ENCODE measurements around the gene ZNF687.

Gene ZNF687

GRCh38 chr1:151314137-151314875 is 32.2 kb downstream of the ZNF687 start:
- H3K36me3 Mint-ChIP-seq: peaks cover 11% of the 10 kb centered on the region
- peaks cover 48% of the 10 kb centered on the region for H3K4me1 Mint-ChIP-seq (ENCODE audit: low read depth)
- peak overlapping the region; percentile 99 for H3K27ac Mint-ChIP-seq
- no peaks in the 10 kb centered on the region for H3K9me3 Mint-ChIP-seq (ENCODE audit: low read depth)
- no peak overlapping the region for H3K4me3 Mint-ChIP-seq
- H3K27me3 Mint-ChIP-seq: no peaks in the 10 kb centered on the region

GRCh38 chr1:151315565-151316235 is 33.6 kb downstream of the ZNF687 start:
- Mint-ChIP-seq H3K27me3 (no peaks in the 10 kb centered on the region), H3K4me1 (ENCODE audit: low read depth) (peaks cover 55% of the 10 kb centered on the region), H3K27ac (no peak overlapping the region), H3K36me3 (peaks cover 14% of the 10 kb centered on the region), H3K9me3 (ENCODE audit: low read depth) (no peaks in the 10 kb centered on the region), H3K4me3 (no peak overlapping the region)

- Mint-ChIP-seq H3K27ac (no peak overlapping the region), H3K36me3 (peaks cover 12% of the 10 kb centered on the region), H3K4me1 (ENCODE audit: low read depth) (peaks cover 38% of the 10 kb centered on the region), H3K4me3 (no peak overlapping the region), H3K9me3 (ENCODE audit: low read depth) (no peaks in the 10 kb centered on the region), H3K27me3 (no peaks in the 10 kb centered on the region)
These were observed 36.9 kb downstream of the ZNF687 start for GRCh38 chr1:151318975-151319374.

- Mint-ChIP-seq H3K27ac (no peak overlapping the region), H3K36me3 (peaks cover 3% of the 10 kb centered on the region)
These were observed 42.4 kb downstream of the ZNF687 start for GRCh38 chr1:151324390-151324930.

GRCh38 chr1:151325231-151325630 is 43.1 kb downstream of the ZNF687 start:
- Mint-ChIP-seq H3K4me1 (ENCODE audit: low read depth) (peaks cover 49% of the 10 kb centered on the region), H3K9me3 (ENCODE audit: low read depth) (no peaks in the 10 kb centered on the region), H3K27me3 (no peaks in the 10 kb centered on the region), H3K36me3 (peaks cover 2% of the 10 kb centered on the region), H3K4me3 (peak overlapping the region; percentile 99), H3K27ac (peak overlapping the region; percentile 95)

More at GRCh38 chr1:151324390-151324930, 42.4 kb downstream of the ZNF687 start:
- Mint-ChIP-seq H3K4me1 (ENCODE audit: low read depth) (peaks cover 52% of the 10 kb centered on the region), H3K27me3 (no peaks in the 10 kb centered on the region), H3K9me3 (ENCODE audit: low read depth) (no peaks in the 10 kb centered on the region), H3K4me3 (peak overlapping the region; percentile 42)

- H3K4me3 Mint-ChIP-seq: peak overlapping the region; percentile 99
- H3K4me1 Mint-ChIP-seq (ENCODE audit: low read depth): peaks cover 44% of the 10 kb centered on the region
- peak overlapping the region; percentile 95 for H3K27ac Mint-ChIP-seq
- H3K9me3 Mint-ChIP-seq (ENCODE audit: low read depth): no peaks in the 10 kb centered on the region
- peaks cover 2% of the 10 kb centered on the region for H3K36me3 Mint-ChIP-seq
- no peaks in the 10 kb centered on the region for H3K27me3 Mint-ChIP-seq
These were observed 43.7 kb downstream of the ZNF687 start for GRCh38 chr1:151325646-151326429.

GRCh38 chr1:151326619-151327222 is 44.6 kb downstream of the ZNF687 start:
- Mint-ChIP-seq H3K9me3 (ENCODE audit: low read depth) (no peaks in the 10 kb centered on the region), H3K4me1 (ENCODE audit: low read depth) (peaks cover 43% of the 10 kb centered on the region), H3K36me3 (peaks cover 2% of the 10 kb centered on the region), H3K27ac (peak overlapping the region; percentile 95), H3K27me3 (no peaks in the 10 kb centered on the region), H3K4me3 (peak overlapping the region; percentile 99)

- peaks cover 37% of the 10 kb centered on the region for H3K4me1 Mint-ChIP-seq (ENCODE audit: low read depth)
- no peaks in the 10 kb centered on the region for H3K9me3 Mint-ChIP-seq (ENCODE audit: low read depth)
- H3K27ac Mint-ChIP-seq: peak within 1 kb of the TSS; percentile 98
- H3K4me3 Mint-ChIP-seq: peak within 1 kb of the TSS; percentile 99
- H3K36me3 Mint-ChIP-seq: peaks cover 2% of the 10 kb centered on the region
- no peaks in the 10 kb centered on the region for H3K27me3 Mint-ChIP-seq
These were observed 45.3 kb downstream of the ZNF687 start, which contains the start of gene PI4KB for GRCh38 chr1:151327223-151327902. PI4KB (minus strand) TSS chr1:151327416; CDS start chr1:151316481, 10,935 bp downstream.

- Mint-ChIP-seq H3K27ac (peak overlapping the region; percentile 98), H3K4me3 (peak overlapping the region; percentile 99), H3K4me1 (ENCODE audit: low read depth) (peaks cover 33% of the 10 kb centered on the region), H3K36me3 (peaks cover 2% of the 10 kb centered on the region), H3K9me3 (ENCODE audit: low read depth) (no peaks in the 10 kb centered on the region), H3K27me3 (no peaks in the 10 kb centered on the region)
These were observed 46.0 kb downstream of the ZNF687 start for GRCh38 chr1:151327903-151328674.

- H3K27ac Mint-ChIP-seq: no peak overlapping the region
- H3K36me3 Mint-ChIP-seq: no peaks in the 10 kb centered on the region
- no peaks in the 10 kb centered on the region for H3K9me3 Mint-ChIP-seq (ENCODE audit: low read depth)
- H3K27me3 Mint-ChIP-seq: no peaks in the 10 kb centered on the region
- peaks cover 3% of the 10 kb centered on the region for H3K4me1 Mint-ChIP-seq (ENCODE audit: low read depth)
- no peak overlapping the region for H3K4me3 Mint-ChIP-seq
These were observed 52.7 kb downstream of the ZNF687 start for GRCh38 chr1:151334822-151335221.

- Mint-ChIP-seq H3K9me3 (ENCODE audit: low read depth) (no peaks in the 10 kb centered on the region), H3K27ac (peak overlapping the region; percentile 8), H3K36me3 (no peaks in the 10 kb centered on the region), H3K4me1 (ENCODE audit: low read depth) (peaks cover 10% of the 10 kb centered on the region), H3K4me3 (no peak overlapping the region), H3K27me3 (no peaks in the 10 kb centered on the region)
These were observed 54.5 kb downstream of the ZNF687 start for GRCh38 chr1:151336556-151336955.

- H3K27me3 Mint-ChIP-seq: no peaks in the 10 kb centered on the region
- peaks cover 2% of the 10 kb centered on the region for H3K36me3 Mint-ChIP-seq
- H3K4me3 Mint-ChIP-seq: peak overlapping the region; percentile 0
- no peaks in the 10 kb centered on the region for H3K9me3 Mint-ChIP-seq (ENCODE audit: low read depth)
- peaks cover 34% of the 10 kb centered on the region for H3K4me1 Mint-ChIP-seq (ENCODE audit: low read depth)
- H3K27ac Mint-ChIP-seq: peak overlapping the region; percentile 0
These were observed 59.0 kb downstream of the ZNF687 start for GRCh38 chr1:151340870-151341754.
